Amygdala (tissue), 56 donors: Measurements from ENCODE around the gene FAM53C.
"Not testable (repeated sequence)": the region's sequence is repeated elsewhere in the genome, so short reads cannot be mapped to it uniquely, and the experiment has no call there.

Source experiments
- DNase-seq, 56 donors: peaks; one replicate each; lab custom pipeline; 2025; lab: John Stamatoyannopoulos, UW

FAM53C gene

DNA sequence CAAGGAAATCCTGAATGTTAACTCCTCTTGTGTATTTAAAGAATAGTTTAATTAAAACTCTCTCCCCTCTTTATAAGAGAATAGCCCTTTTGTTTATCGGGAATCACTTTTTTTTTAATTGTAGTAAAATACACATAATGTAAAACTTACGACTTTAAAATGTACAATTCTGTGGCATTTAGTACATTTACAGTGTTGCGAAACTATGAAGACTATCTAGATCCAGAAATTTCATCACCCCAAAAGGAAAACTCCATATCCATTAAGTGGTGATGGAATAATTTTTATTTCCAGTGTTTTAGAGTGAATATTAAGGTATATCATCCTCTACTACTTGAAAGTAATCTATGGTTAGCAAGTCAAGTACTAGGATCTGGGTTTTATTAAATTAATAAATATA, 51.3 kb downstream of the FAM53C start:
- DNase-seq, result no peak

DNA sequence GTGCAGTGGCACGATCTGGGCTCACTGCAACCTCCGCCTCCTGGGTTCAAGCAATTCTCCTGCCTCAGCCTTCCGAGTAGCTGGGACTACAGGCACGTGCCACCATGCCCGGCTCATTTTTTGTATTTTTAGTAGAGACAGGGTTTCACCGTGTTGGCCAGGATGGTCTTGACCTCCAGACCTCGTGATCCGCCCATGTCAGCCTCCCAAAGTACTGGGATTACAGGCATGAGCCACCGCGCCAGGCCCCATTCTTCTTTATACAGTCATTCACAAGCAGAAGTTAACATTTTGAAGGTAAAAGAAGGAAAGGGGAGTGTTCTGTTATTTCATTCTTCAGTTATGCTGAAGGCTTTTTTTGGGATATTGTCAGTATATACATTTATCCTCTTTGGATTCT, 51.8 kb downstream of the FAM53C start:
- not testable (repeated sequence) for DNase-seq

DNA sequence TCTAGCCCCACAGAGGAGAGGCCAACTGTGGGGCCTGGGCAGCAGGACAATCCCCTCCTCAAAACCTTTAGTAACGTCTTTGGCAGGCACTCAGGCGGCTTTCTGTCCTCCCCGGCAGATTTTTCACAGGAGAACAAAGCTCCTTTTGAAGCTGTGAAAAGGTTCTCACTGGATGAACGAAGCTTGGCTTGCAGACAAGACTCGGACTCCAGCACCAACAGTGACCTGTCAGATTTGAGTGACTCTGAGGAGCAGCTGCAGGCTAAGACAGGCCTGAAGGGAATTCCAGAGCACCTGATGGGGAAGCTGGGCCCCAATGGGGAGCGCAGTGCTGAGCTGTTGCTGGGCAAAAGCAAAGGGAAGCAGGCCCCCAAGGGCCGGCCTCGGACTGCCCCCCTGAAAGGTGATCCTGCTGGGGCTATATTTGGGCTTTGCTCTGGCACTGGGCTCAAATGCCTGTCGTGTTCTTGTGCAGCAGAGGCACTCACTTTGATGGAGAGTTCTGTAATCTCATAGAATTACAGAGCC, 53.9 kb downstream of the FAM53C start:
- peak in 49 of 56 donors; percentile 7 to 80 (median 57) for DNase-seq
